H1 (cell line): ENCODE data around the gene NR3C2.

Experiments used
- CHD2 ChIP-seq: IDR thresholded peaks from 2 replicates; pipeline ENCODE4 v1.6.1; 2012; ENCODE audit warnings: low read length, improper control_type of control experiment
- EGR1 ChIP-seq: IDR thresholded peaks from 2 replicates; pipeline ENCODE4 v1.6.1; 2011; ENCODE audit warnings: low read depth, low read length, borderline replicate concordance
- EP300 ChIP-seq, 2 experiments: IDR thresholded peaks; 1 replicate in 1 of 2; 2 replicates in 1 of 2; pipeline ENCODE4 v1.6.1; 2011 to 2012; ENCODE audit warnings: low read depth in 2 of 2, low read length in 2 of 2, mild to moderate bottlenecking in 2 of 2, borderline replicate concordance in 1 of 2, inconsistent platforms in 1 of 2, moderate library complexity in 1 of 2
- EZH2 ChIP-seq: fragments of 200-600 bp; sonication (generic); IDR thresholded peaks from 2 replicates; pipeline ENCODE4 v1.7.1; 2012; ENCODE audit warnings: low read depth, mild to moderate bottlenecking, moderate library complexity, low read length, inconsistent platforms; ENCODE audit not compliant: severe bottlenecking
- HDAC2 ChIP-seq, 2 experiments: fragments of 300-600 bp in 1 of 2; sonication (generic) in 1 of 2; IDR thresholded peaks; 2 replicates each; pipeline ENCODE4 v1.6.1; 2011 to 2012; ENCODE audit warnings: low read depth in 2 of 2, low read length in 2 of 2, mild to moderate bottlenecking in 2 of 2, moderate library complexity in 2 of 2, borderline replicate concordance in 1 of 2, inconsistent platforms in 1 of 2
- JUN ChIP-seq: IDR thresholded peaks from 2 replicates; pipeline ENCODE4 v1.6.1; 2011; ENCODE audit warnings: low read depth, mild to moderate bottlenecking, improper control_type of control experiment, low read length
- MAFK ChIP-seq: IDR thresholded peaks from 2 replicates; pipeline ENCODE4 v1.6.1; 2012; ENCODE audit warnings: low read depth, mild to moderate bottlenecking, improper control_type of control experiment, low read length
- POLR2A ChIP-seq, 2 experiments: IDR thresholded peaks; 1 replicate in 1 of 2; 2 replicates in 1 of 2; pipeline ENCODE4 v1.6.1; 2011; ENCODE audit warnings: low read depth in 2 of 2, low read length in 2 of 2, mild to moderate bottlenecking in 2 of 2; ENCODE audit errors: control extremely low read depth in 1 of 2
- SP1 ChIP-seq: IDR thresholded peaks from 2 replicates; pipeline ENCODE4 v1.6.1; 2011; ENCODE audit warnings: low read depth, low read length
- TF ChIP-seq, protein P1 (sequence below), 3 experiments: IDR thresholded peaks; 1 replicate in 2 of 3; 2 replicates in 1 of 3; pipeline versions ENCODE4 v1.5.1 to v1.6.1; 2011; ENCODE audit warnings: low read length in 3 of 3, mild to moderate bottlenecking in 3 of 3, inconsistent platforms in 2 of 3, low read depth in 1 of 3, moderate library complexity in 1 of 3; ENCODE audit not compliant: insufficient read depth in 1 of 3; ENCODE audit errors: control extremely low read depth in 1 of 3
- TF ChIP-seq, protein P2 (sequence below): IDR thresholded peaks from 2 replicates; pipeline ENCODE4 v1.6.1; 2011; ENCODE audit warnings: low read depth, mild to moderate bottlenecking, low read length; ENCODE audit not compliant: insufficient read depth

DNA sequence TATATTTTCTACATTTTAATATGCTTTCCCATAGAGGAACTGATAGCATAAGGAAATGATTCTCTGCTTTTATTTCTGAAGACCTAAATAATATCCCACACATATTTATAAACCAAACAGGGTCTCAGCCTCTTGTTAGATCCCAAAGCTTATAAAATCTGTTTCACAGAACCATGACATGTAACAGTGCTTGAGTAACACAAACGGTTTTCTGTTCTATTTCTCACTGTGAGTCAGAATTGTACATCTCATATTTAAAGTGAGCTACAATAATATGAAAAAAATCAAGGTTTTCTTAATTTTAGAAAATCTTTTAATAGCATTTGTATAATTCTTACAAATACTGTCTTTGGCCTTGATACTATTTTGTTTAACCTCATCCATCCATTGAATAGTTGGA, 51.2 kb downstream of the NR3C2 start:
- TF ChIP-seq, protein P1, sequence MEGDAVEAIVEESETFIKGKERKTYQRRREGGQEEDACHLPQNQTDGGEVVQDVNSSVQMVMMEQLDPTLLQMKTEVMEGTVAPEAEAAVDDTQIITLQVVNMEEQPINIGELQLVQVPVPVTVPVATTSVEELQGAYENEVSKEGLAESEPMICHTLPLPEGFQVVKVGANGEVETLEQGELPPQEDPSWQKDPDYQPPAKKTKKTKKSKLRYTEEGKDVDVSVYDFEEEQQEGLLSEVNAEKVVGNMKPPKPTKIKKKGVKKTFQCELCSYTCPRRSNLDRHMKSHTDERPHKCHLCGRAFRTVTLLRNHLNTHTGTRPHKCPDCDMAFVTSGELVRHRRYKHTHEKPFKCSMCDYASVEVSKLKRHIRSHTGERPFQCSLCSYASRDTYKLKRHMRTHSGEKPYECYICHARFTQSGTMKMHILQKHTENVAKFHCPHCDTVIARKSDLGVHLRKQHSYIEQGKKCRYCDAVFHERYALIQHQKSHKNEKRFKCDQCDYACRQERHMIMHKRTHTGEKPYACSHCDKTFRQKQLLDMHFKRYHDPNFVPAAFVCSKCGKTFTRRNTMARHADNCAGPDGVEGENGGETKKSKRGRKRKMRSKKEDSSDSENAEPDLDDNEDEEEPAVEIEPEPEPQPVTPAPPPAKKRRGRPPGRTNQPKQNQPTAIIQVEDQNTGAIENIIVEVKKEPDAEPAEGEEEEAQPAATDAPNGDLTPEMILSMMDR (IDR thresholded peaks at IDR 0.05; ENCODE audit: control extremely low read depth in 1 of 3, insufficient read depth in 1 of 3, low read depth in 1 of 3, low read length in 3 of 3), result no peak
- TF ChIP-seq POLR2A (IDR thresholded peaks at IDR 0.05; ENCODE audit: control extremely low read depth in 1 of 2, low read depth in 2 of 2, low read length in 2 of 2) (no peak), HDAC2 (IDR thresholded peaks at IDR 0.05; ENCODE audit: borderline replicate concordance in 1 of 2, low read depth in 2 of 2, low read length in 2 of 2) (no peak), SP1 (no peak), CHD2 (no peak), EGR1 (no peak), MAFK (no peak), EP300 (IDR thresholded peaks at IDR 0.05; ENCODE audit: borderline replicate concordance in 1 of 2, low read depth in 2 of 2, low read length in 2 of 2) (no peak), JUN (no peak), EZH2 (no peak)
- TF ChIP-seq, protein P2, sequence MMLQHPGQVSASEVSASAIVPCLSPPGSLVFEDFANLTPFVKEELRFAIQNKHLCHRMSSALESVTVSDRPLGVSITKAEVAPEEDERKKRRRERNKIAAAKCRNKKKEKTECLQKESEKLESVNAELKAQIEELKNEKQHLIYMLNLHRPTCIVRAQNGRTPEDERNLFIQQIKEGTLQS, result no peak
